GM18867 (cell line): Measurements from ENCODE around the gene NXPE3.

Experiments used
- ATAC-seq: cut with Tn5 transposase; IDR thresholded peaks from one replicate; pipeline ENCODE4 v1.9.1; 2021; ENCODE audit warnings: mild to moderate bottlenecking, moderate library complexity; ENCODE audit not compliant: unreplicated experiment

NXPE3 gene

DNA sequence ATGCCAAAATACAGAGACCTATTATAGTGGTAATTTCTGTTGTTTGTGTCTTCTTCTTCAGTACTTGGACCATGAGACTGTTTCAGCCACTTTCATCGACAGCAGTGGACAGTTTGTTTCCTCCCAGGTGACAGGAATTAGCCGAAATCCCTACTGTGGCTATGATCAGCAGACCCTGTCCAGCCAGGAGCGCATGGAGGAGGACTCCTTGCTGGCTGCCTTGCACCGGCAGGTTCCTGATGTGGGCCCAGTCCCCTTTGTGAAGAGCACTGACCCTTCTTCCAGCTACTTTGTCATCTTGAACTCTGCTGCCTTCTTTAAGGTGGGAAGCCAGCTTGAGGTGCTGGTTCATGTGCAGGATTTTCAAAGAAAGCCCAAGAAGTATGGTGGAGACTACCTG is 22.2 kb downstream of the NXPE3 start:
- no peak for ATAC-seq

DNA sequence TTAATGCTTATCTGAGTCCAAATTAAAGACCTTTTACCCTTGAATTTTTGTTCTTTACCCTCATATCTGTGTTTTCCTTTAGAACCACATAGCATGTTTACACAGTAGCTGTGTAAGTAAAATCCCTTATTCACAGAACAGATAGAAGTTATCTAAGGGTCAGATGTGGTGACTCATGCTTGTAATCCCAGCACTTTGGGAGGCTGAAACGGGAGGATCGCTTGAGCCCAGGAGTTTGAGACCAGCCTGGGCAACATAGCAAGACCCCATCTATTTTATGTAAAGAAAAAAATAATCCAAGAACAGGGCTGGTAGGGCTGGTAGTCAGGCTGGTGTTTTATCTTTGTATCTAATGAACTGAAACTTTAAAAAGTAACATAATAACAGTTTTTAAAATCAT is 23.2 kb downstream of the NXPE3 start:
- ATAC-seq = no peak

DNA sequence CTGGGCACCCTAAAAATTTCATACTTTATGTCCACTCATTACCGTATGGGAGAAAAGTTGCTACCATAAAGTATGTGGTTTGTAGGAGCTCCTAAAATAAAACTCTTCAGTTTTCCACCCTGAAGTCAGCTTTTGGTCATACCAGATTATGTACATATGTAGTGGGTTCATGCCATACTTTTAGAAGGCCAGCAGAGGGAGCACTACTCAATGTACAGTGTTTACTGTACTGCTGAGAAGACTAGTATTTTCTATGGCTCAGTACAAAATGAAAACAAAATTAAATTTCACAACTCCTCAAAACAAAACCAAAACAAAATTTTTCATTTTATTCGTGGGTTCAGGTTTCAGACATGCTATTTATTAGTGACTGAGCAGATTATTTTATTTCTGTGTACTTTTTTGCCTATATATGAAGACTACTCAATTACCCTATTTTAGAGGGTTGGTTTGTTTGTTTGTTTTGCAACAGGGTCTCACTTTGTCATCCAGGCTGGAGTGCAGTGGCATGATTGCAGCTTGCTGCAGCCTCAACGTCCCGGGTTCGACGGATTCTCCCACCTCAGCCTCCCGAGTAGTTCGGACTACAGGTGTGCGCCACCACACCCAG is 24.3 kb downstream of the NXPE3 start:
- ATAC-seq = peak; percentile 93

DNA sequence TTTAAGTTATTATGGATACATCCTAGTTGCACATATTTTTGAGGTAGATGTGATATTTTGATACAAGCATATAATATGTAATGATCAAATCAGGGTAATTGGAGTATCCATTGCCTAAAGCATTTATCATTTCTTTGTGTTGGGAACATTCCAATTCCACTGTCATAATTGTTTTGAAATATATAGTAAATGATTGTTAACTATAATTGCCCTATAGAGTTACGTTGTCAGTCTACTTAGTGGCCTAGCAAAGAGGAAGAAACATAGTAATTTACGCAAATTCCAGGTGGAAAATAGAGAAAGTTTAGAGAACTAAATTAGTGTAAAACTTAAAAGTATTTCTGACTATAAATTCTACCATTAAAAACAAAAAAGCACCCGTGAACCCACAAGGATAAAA is 24.9 kb downstream of the NXPE3 start:
- no peak for ATAC-seq

DNA sequence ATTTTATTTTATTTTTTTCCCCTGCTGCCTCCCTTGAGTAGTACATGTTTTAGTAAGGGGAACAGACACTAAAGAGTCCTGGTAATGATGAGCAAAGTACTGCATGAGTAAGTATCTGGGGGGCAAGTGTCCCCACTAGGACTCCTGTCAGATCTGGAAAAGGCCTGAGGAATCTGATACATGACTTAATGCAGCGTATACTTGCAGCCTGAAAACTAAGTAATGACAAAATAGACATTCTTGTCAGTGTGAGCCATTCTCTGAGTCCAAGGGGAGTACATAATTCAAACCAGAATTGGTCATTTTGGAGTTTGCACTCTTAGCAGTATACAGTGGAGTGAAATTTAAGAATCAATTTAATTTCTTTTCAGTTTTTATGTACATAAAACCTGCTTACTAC is 27.5 kb downstream of the NXPE3 start:
- ATAC-seq = no peak

DNA sequence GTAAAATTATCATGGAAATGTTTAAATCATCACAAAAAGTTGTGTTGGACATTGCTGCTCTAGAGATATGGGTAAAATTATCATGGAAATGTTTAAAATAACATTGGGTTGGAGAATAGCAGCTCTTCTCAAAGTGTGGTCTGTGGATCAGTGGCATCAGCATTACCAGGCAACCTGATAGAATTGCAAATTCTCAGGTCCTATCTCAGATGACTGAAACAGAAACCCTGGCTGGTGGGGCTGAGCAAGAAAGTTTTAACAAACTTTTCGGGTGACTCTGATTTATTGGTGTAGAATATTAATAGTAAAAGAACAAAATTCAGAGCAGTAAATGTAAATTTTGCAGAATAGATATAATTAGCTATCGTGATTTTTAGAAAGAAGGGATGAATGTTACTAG is 28.9 kb downstream of the NXPE3 start:
- peak; percentile 79 for ATAC-seq

DNA sequence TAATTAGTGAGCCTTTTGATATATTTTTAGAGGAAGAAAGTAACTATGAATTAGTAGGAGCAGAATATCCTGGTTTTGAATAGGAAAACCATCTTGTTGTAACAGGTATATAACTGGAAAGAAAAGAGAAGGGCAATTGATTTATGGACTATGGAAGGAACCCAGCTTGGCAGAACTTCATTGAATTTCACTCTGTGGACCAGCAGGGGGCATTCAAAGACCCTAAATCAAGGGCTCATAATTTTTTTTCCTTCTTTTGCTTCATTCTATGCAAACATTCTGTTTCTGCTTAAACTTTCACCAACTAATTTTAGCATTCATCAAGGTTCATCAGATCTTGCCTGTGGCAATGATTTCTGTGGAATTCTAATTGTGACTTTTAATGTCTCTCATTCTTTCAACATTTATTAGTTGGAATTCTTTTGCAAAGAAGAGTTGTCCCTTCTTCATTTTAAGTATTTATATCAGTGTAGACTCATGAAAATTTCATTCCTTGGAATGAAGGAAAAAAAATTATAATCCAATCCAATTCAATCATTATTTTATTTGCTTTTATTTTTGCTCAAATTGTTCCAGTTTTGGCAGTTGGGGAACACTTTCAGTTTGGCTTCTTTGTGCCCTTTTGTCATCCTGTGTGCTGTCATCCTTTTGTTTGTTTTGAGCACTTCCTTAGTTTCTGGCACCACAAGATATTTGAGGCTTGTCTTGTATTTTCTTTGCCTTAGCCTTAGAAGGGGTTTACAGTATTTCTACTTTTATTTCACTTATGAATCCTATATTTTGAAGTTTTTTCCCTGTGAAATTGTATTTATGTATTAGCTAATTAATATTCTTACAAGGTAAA is 30.4 kb downstream of the NXPE3 start:
- no peak for ATAC-seq

DNA sequence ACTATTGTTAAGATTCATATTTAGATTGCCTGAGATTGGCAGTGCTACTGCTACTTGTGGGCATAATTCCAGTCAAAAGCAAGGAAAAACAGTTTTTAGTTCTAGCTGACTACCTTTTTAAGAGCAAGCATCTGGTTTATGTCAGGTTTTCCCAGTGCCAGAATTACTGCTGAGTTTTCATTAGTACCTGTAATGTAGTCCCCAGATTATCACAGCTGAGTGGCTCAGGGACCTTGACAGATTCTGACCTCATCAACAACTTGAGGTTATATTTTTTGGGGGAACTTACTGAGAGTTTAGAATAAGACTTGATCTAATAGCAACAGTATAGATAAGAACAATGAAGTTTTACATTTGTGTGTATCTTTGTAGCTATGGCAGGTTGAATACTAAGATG is 31.0 kb downstream of the NXPE3 start:
- no peak for ATAC-seq

DNA sequence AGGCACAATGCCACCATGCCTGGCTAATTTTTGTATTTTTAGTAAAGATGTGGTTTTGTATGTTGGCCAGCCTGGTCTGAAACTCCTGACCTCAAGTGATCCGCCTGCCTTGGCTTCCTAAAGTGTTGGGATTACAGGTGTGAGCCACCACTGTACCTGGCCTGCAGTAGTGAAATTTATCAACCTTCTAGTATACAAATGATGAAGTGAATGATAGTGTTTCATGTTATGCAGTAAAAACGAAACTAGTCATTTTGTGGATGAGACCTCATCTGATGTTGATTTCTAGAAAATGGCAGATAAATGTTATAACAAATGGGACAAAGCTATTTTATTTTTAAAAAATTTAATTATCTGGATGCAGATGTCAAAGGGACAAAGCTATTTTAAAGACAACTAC is 32.9 kb downstream of the NXPE3 start:
- no peak for ATAC-seq

DNA sequence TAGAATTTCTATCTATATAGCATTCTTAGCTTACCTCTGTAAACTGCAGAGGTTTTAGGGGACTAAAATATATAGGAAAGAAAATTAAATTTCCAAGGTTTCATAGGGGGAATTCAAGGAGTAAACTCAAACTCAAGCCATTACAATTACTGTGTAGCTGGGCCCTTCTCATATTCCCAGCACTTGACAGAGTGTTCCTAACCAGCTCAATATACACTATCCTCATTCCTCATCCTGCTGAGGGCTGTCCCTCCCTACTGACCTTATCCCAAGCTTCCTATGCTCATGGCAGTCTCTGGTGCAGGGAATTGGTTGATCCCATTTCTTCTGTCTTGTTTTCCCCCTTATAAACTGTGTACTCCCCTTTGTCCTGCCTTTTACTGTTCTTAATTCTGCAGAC is 33.9 kb downstream of the NXPE3 start:
- ATAC-seq = no peak

DNA sequence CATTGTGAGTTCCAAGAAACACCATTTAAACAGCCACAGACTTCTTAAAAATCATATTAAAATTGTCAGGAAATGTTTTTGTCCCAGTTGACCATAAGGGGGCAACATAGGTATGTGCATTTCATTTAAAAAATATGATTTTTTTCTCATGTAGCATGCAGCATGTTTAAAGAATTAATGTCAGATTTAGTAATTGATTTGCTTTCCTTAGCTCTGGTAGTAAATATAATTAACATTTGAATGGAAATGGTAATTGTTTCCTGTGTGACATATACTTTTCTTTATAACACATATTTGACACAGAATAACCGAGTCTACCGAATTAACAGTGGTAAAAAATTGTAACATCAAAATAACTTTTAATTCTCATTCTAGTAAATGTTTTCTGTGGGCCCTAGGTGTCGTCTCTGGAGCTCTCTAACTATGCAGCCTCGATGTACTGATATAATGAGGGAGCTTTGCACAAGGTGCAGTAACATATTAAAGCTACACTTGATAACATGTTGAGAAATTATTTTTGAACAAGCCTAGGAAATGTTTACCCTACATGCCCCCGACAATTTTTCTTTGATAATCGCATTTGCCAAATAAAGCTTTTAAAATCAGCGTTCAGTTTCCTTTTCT is 34.9 kb downstream of the NXPE3 start:
- ATAC-seq = no peak

DNA sequence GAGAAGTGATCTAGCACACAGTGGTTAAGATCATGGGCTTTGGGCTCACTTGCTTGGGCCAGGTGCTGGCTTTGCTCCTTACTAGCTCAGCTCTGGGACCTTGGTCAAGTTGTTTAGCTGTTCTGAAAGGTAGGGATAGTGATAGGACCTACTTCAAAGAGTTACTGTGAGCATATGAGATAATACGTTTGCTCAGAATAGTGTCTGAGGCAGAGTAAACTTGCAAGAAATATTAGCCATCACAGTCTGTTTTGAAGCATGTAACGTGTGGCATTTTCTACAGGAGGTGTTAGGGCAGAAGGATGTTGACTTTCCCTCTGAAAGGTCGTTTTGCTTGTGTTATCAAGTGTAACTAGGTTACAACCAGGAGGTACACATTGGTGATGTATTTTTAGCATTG is 35.8 kb downstream of the NXPE3 start:
- ATAC-seq = no peak

DNA sequence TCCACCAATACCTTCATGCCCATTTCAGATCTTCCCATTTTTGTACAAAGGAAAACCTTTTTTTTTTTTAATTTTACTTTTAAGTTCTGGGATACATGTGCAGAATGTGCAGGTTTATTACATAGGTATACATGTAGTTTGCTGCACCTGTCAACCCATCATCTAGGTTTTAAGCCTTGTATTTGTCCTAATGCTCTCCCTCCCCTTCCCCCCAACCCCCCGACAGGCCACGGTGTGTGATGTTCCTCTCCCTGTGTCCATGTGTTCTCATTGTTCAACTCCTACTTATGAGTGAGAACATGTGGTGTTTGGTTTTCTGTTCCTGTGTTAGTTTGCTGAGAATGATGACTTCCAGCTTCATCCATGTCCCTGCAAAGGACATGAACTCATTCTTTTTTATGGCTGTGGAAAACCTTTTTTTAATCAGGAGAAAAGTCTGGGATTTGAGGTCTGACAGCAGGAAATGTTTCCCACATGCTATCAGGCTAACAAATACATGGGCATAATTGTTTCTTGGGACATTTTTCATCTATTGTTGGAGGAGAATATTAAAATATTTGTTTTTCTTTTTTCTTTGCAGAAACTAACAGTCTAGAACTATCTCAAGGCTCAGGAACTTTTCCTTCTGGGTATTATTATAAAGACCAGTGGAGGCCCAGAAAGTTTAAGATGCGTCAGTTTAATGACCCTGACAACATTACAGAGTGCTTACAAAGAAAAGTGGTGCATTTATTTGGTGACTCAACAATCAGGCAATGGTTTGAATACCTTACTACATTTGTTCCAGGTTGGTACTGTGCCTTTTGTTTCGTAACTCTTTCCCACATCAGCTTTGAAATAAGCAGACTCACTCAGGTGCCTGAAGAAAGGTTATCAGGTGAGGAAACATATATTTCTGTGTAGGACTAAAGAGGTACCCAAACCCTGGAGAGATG is 37.5 kb downstream of the NXPE3 start:
- no peak for ATAC-seq

DNA sequence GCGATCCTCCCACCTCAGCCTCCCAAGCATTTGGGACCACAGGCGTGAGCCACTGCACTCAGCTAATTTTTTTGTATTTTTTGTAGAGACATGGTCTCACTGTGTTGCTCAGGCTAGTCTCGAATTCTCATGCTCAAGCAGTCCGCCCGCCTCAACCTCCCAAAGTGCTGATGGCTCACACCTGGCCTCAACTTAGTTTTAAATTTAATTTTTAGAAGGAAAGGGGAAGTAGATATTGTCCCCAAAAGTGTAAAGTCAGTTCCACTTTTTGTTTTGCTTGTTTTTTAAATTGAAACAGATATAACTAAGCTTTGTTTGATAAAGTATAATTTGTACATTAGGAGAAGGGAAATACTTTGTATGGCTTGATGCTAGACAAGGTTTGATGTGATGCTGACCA is 39.0 kb downstream of the NXPE3 start:
- ATAC-seq = no peak

DNA sequence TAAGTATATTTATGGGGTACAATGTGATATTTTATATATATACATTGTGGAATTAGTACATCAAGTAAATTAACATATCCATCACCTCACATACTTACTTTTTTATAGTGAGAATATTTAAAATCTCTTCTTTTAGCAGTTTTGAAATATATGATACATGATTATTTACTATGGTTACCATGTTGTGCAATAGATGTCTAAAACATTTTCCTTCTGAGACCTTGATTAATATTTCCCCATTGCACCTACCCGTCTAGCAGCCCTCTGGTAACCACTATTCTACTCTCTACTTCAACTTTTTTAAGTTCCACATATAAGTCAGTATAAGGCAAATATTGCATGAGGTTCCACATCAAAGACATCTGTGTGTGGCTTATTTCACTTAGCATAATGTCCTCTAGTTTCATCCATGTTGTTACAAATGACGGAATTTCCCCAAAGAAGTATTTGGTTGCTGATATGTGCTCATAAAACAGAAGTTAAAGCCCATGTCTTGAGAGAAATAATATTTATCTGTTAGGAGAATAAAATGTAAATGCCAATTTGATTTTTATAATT is 40.7 kb downstream of the NXPE3 start:
- peak; percentile 68 for ATAC-seq

DNA sequence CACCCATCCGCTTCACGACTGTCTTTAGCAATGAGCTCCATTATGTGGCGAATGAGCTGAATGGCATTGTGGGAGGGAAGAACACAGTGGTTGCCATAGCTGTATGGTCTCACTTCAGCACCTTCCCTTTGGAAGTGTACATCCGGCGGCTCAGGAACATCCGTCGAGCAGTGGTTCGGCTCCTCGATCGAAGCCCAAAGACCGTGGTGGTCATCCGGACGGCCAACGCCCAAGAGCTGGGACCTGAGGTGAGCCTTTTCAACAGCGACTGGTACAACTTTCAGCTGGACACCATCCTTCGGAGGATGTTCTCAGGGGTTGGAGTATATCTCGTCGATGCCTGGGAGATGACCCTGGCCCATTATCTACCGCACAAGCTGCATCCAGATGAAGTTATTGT is 42.5 kb downstream of the NXPE3 start:
- no peak for ATAC-seq

DNA sequence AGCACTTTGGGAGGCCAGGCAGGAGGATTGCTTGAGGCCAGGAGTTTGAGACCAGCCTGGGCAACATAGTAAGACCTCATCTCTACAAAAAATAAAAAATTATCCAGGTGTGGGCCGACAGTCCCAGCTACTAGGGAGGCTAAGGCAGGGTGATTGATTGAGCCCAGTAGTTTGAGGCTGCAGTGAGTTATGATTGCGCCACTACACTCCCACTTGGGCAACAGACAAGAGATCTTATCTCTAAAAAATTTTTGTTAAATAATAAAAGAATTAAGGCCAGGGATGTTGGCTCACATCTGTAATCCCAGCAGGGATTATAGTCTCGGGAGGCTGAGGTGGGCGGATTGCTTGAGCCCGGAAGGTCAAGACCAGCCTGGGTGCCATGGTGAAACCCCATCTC is 44.5 kb downstream of the NXPE3 start:
- ATAC-seq = no peak

DNA sequence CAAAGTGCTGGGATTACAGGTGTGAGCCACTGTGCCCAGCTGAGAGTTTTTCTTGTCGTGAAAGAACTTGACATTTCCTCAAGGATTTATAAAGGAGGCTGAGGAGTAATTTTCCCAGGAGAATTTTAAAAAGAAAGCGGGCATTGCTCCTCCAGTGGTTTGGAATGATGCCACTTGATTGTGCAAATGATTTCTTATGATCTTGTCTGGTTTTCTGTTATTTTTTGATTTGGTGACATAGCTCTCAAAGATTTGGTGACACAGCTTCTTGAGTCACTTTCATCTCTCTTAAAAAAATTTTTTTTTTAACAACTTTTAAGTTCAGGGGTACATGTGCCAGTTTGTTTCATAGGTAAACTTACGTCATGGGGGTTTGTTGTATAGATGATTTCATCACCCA is 45.7 kb downstream of the NXPE3 start:
- no peak for ATAC-seq

DNA sequence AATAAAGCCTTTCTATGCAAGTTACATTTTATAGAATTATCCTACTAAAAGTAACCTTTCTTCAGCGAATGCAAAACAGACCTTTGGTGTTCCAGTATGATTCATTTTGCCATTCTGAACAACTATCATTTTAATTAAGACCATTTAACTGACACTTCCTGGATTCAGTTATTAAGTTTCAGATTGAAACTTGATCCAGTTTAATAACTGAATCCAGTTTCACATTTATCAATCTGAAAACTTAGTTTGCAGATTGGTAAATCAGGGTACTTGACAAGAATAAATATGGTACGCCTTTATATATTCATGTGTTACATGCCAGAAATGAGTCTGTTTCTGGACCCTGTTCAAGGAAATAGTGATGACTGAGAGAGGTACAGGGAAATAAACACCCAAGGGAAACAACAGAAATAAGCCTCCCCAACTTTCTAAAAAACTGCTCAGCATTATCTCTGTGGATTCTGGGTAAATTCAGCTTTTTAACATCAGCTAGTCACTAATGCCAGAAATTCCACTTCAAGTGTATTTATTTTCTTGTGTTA is 47.0 kb downstream of the NXPE3 start:
- ATAC-seq = no peak
